Neural crest cell (in vitro differentiated cells): ENCODE data around the gene SRGN. TPM values are rescaled to one million over a fixed set of nuclear protein-coding genes. Genes with fewer than 3 reads are reported as not detected.
A peak's percentile ranks its signal among the peaks of the same experiment; 100 is the strongest.

ENCODE experiments used
- DNase-seq: peaks from one replicate; pipeline ENCODE4 v3.0.0; 2021; ENCODE audit warnings: low read depth, mixed read lengths, low spot score
- H3K27ac Mint-ChIP-seq: one replicate; pipeline ENCODE4 v1.8.0; 2021; ENCODE audit warnings: mild to moderate bottlenecking, mixed read lengths; ENCODE audit not compliant: unreplicated experiment
- H3K27me3 Mint-ChIP-seq: 2 replicates; pipeline ENCODE4 v1.8.0; 2021; ENCODE audit warnings: low read depth, mild to moderate bottlenecking, mixed read lengths
- H3K36me3 Mint-ChIP-seq: 2 replicates; pipeline ENCODE4 v1.8.0; 2021; ENCODE audit warnings: low read depth, mild to moderate bottlenecking, mixed read lengths
- H3K4me1 Mint-ChIP-seq: 2 replicates; pipeline ENCODE4 v1.8.0; 2021; ENCODE audit warnings: mixed read lengths
- H3K4me3 Mint-ChIP-seq: one replicate; pipeline ENCODE4 v1.8.0; 2021; ENCODE audit warnings: mild to moderate bottlenecking, mixed read lengths
- H3K9me3 Mint-ChIP-seq: 2 replicates; pipeline ENCODE4 v1.8.0; 2021; ENCODE audit warnings: mixed read lengths
- CTCF ChIP-seq: fragments of 200-600 bp; sonication (generic); conservative IDR thresholded peaks from 2 replicates; pipeline ENCODE4 v1.5.0; 2021; ENCODE audit warnings: antibody characterized with exemption, mild to moderate bottlenecking
- total RNA-seq: library from RNA; stranded (reverse); gene quantifications from 2 replicates; pipeline ENCODE4 v1.2.1, GENCODE V29; 2021

Gene SRGN
- total RNA-seq, 1 donor from 2014 or later: not detected

DNA sequence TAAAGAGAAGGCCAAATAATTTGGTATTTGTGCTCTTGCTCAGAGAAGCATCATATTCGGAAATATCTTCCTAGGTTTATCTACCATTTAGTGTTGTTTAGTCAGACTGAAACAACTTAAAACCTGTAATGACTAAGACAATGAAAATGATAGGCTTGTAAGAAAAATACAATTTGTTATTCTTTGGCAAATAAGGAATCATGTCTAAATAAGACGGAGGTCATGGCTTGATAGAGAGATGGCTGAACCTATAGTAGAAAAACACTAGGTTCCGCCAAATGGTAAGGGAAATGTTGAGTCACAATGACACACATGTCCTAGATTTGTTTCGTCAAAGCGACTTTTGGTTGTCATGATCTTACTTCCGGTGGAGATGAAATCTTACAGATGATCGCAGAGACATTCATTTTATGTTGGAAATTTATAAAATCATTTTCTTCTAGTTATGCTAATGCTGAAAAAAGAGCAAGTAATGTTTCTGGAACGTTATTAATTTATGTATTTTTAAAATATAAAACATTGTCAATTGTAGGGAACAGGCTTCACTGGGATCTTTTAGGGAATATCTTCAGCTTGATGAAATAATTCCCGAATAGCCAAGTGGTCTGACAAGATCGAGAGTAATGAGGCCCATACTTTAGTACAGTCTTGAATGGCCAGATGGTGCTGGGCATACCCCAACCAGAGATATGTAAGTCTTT, 1.0 kb downstream of the SRGN start:
- no peak for TF ChIP-seq CTCF
- no peak for DNase-seq
- no peak overlapping the region for H3K27ac Mint-ChIP-seq
- no peaks in the 10 kb centered on the region for H3K27me3 Mint-ChIP-seq
- no peaks in the 10 kb centered on the region for H3K9me3 Mint-ChIP-seq
- H3K36me3 Mint-ChIP-seq: no peaks in the 10 kb centered on the region
- no peak overlapping the region for H3K4me3 Mint-ChIP-seq
- H3K4me1 Mint-ChIP-seq: peaks cover 6% of the 10 kb centered on the region

DNA sequence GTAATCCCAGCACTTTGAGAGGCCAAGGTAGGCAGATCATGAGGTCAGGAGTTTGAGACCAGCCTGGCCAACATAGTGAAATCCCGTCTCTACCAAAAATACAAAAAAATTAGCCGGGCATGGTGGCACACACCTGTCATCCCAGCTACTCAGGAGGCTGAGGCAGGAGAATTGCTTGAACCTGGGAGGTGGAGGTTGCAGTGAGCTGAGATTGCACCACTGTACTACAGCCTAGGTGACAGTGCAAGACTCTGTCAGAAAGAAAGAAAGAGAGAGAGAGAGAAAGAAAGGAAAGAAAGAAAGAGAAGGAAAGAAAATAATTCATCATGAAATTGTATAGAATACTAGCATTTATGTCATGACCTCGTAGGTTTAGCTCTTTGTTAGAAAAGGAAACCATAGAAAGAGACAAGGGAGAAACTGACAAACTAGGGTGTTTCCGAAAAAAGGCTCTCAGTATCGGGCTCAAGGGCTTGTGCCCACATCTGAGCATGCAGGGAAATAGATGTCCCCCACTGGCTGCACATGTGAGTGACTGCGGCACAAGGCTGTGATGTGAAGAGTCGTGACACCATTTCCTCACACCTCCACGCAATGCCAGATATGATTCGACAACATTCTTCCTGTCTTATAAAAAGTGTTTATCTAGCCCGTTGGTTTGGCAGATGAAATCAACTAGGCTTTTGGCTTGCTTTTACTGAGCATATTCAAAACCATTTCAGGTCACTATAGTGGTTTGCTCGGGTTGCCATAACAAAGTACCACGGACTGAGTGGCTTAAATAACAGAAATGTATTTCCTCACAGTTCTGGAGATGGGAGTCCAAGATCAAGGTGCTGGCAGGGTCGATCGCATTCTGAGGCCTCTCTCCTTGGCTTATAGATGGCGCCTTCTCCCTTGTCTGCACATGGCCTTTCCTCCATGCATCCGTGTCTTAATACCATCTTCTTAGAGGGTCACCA, 2.0 kb downstream of the SRGN start:
- Mint-ChIP-seq H3K27me3 (no peaks in the 10 kb centered on the region), H3K27ac (no peak overlapping the region), H3K36me3 (no peaks in the 10 kb centered on the region), H3K4me3 (no peak overlapping the region), H3K4me1 (peaks cover 6% of the 10 kb centered on the region), H3K9me3 (no peaks in the 10 kb centered on the region)
- no peak for TF ChIP-seq CTCF
- DNase-seq: no peak

- no peak for TF ChIP-seq CTCF
- Mint-ChIP-seq H3K4me3 (no peak overlapping the region), H3K9me3 (no peaks in the 10 kb centered on the region), H3K27me3 (no peaks in the 10 kb centered on the region), H3K27ac (no peak overlapping the region), H3K36me3 (no peaks in the 10 kb centered on the region), H3K4me1 (peaks cover 6% of the 10 kb centered on the region)
- DNase-seq: no peak
Measured at GRCh38 chr10:69090685-69091084, 2.8 kb downstream of the SRGN start.

DNA sequence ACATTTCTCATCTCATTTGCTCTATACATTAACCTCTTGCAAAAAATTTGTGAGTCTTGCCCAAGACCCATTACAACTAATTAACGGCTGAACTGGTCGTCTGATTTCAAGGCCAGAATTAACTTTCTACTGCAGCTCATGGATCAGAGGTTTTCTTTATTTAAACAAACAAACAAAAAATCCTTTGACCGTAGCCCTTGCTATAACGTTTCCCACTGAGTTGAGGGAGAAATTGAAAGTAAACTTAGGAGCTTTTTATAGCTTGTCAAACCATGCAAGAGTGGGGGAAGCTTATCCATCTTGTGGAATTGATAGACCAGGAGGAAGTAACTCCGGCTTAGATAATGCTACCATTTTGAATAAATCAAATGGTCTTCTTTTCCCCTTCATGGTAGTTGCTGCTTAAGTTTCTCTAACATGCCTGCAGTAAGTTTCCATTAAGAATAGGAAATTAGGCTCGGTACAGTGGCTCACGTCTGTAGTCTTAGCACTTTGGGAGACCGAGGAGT, 3.3 kb downstream of the SRGN start:
- Mint-ChIP-seq H3K9me3 (no peaks in the 10 kb centered on the region), H3K36me3 (no peaks in the 10 kb centered on the region), H3K27me3 (no peaks in the 10 kb centered on the region), H3K27ac (no peak overlapping the region), H3K4me1 (peaks cover 2% of the 10 kb centered on the region), H3K4me3 (no peak overlapping the region)
- TF ChIP-seq CTCF: no peak
- DNase-seq: no peak

GRCh38 chr10:69092959-69093850, 5.3 kb downstream of the SRGN start:
- H3K27ac Mint-ChIP-seq: no peak overlapping the region

More at GRCh38 chr10:69092959-69093850, 5.3 kb downstream of the SRGN start:
- TF ChIP-seq CTCF: peak; percentile 82
- Mint-ChIP-seq H3K4me1 (no peaks in the 10 kb centered on the region), H3K9me3 (no peaks in the 10 kb centered on the region), H3K27me3 (peaks cover 2% of the 10 kb centered on the region), H3K36me3 (no peaks in the 10 kb centered on the region), H3K4me3 (no peak overlapping the region)
- DNase-seq: peak; percentile 73
